Cardiac fibroblast (primary cell): ENCODE measurements around the gene OPRL1.

ENCODE experiments used
- DNase-seq, 2 donors: peaks; one replicate each; pipeline versions ENCODE4 v3.0.0 to v3.0.0-alpha.2; 2010; ENCODE audit warnings: low read depth in 2 of 2
- H3K4me3 ChIP-seq, 2 donors: replicated peaks in 1 of 2; 1 replicate in 1 of 2; 2 replicates in 1 of 2; pipeline ENCODE4 v1.5.1; 2011; ENCODE audit warnings: low read depth in 2 of 2, low read length in 2 of 2, mild to moderate bottlenecking in 2 of 2, moderate library complexity in 1 of 2
- TF ChIP-seq, protein P1 (sequence below): IDR thresholded peaks from one replicate; pipeline ENCODE4 v1.5.1; 2011; ENCODE audit warnings: low read depth, mild to moderate bottlenecking, low read length, inconsistent platforms

Gene OPRL1

DNA sequence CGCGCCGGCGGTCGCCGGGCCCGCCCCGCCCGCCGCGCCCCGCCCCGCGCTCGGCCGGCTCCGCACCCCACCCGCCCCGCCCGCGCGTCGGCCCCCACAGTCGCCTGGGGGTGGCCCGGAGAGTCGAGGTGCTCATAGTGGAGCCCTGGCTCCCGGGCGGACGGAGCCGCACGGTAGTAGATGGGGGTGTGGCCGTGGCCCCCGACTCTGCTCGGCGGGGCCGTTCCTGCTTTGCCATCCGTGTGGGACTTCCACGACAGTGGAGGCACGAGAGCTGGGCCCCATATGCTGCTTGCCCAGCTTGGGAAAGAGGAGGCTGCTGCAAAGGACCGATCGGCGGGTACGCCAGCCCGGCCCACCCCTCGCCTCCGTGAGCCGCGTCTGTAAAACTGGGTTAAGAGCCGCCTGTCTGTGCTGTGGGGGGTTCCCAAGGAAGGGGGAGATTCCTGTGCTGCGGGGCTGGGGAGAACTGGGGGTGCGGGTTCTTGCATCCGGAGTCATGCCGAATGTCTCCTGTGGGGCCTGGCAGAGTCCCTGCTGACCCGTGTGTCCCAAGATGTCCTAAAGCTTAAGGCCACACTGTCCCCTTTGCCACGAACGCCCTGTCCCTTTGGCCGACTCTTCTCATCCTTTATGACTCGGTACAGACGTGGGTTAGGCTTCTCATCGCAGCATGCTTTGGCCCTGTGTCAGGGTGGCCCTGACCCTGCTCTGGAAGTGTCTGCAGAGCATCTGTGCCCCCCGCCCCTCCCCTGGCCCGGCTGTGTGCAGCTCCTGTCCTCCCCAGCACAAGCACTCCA lies at the start of gene OPRL1:
Gene OPRL1, plus strand, starts transcription at position 70 of the 800 bp plus-strand sequence. CDS start 12,639 bp downstream, outside the sequence.
- TF ChIP-seq, protein P1, sequence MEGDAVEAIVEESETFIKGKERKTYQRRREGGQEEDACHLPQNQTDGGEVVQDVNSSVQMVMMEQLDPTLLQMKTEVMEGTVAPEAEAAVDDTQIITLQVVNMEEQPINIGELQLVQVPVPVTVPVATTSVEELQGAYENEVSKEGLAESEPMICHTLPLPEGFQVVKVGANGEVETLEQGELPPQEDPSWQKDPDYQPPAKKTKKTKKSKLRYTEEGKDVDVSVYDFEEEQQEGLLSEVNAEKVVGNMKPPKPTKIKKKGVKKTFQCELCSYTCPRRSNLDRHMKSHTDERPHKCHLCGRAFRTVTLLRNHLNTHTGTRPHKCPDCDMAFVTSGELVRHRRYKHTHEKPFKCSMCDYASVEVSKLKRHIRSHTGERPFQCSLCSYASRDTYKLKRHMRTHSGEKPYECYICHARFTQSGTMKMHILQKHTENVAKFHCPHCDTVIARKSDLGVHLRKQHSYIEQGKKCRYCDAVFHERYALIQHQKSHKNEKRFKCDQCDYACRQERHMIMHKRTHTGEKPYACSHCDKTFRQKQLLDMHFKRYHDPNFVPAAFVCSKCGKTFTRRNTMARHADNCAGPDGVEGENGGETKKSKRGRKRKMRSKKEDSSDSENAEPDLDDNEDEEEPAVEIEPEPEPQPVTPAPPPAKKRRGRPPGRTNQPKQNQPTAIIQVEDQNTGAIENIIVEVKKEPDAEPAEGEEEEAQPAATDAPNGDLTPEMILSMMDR: no peak
- H3K4me3 ChIP-seq: peak within 1 kb of the TSS; percentile 67 to 76
- no peak for DNase-seq

DNA sequence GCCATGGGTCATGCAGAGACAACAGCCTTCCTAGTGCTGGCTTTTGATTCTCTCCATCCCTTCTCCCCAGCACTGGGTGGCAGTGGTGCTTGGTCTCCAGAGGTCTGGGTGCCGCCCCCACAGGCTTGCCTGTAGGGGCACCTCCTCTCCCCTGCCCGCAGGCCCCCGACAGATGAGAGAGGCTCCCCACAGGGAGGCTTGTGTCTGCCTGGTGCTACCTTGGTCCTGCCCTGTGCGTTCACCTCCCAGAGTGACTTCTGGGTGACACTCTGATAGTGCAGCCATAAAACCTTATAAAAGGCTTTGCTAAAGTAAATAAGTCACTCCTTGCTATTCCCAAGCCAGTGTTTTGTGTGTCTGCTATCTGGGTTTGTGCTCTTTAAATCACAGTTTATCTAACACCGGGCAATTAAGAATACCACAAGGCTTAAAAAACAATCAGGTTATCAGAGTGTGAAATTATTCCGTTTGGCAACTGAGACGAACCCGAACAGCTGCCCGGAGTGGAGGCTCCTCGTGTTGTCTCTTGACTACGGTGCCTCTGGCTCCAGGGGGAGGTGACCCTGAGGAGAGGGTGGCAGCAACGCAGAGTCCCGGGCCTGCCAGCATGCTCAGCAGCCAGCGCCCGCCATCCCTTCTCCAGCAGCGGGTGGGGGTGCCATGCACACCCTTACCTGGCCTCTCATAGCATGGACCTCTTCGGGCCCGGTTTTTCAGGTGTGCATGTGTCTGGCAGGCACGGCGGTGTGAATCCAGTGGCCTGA lies 49.3 kb upstream of the OPRL1 start:
- no peak for DNase-seq
- TF ChIP-seq, protein P1: no peak
- H3K4me3 ChIP-seq: no peak overlapping the region

DNA sequence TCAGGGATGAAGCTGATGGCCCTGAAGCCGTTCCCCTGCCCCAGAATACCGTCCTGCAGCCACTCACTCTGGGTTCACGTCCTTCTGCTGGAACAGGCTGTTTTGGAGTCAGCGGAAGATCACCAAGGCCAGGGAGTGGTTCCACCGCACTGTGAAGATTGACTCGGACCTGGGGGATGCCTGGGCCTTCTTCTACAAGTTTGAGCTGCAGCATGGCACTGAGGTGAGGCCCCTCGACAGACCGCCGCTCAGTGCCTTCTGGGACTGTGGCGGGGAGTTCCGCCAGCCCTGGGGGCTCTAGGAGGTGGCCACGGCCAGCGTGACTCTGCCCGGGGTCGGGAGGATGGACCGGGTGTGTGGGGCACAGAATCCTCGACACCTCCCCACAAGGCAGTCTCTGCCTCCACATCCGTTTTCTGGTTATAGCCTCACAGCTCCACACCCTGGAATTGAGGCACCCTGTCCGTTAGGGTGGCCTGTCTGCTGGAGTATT lies 48.0 kb upstream of the OPRL1 start:
- TF ChIP-seq, protein P1: no peak
- H3K4me3 ChIP-seq: no peak overlapping the region
- no peak for DNase-seq

DNA sequence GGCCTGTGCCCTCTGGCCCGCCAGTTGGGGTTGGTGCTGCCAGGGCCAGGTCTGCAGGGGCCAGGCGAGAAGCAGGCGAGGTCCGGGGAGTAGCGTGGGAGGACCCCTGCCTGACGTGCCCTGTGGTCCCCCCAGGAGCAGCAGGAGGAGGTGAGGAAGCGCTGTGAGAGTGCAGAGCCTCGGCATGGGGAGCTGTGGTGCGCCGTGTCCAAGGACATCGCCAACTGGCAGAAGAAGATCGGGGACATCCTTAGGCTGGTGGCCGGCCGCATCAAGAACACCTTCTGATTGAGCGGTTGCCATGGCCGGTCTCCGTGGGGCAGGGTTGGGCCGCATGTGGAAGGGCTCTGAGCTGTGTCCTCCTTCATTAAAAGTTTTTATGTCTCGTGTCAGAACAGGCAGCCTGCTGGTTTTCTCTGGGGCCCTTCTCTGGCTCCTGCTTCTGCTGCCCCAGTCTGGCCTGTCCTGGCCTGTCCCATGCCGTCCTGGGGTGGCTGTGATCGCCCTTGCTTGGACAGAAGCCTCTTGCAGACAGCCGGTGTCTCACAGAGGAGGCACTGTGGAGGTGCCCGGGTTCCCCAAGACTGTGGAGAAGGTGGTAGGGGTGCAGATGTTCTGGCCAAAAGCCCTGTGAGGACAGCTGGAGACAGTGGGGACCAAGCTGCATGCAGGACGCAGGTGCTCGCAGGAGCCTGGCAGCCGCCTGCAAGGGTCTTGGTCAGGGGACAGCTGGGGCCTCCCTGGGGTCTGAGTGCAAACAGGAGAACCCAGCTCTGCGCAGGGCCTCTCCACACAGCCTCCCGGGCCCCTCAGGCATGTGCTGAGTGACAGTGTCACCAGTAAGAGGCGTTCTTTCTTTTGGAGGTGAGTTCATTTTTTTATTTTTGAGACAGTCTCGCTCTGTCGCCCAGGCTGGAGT lies 46.9 kb upstream of the OPRL1 start:
- no peak for DNase-seq
- TF ChIP-seq, protein P1: no peak
- no peak overlapping the region for H3K4me3 ChIP-seq

DNA sequence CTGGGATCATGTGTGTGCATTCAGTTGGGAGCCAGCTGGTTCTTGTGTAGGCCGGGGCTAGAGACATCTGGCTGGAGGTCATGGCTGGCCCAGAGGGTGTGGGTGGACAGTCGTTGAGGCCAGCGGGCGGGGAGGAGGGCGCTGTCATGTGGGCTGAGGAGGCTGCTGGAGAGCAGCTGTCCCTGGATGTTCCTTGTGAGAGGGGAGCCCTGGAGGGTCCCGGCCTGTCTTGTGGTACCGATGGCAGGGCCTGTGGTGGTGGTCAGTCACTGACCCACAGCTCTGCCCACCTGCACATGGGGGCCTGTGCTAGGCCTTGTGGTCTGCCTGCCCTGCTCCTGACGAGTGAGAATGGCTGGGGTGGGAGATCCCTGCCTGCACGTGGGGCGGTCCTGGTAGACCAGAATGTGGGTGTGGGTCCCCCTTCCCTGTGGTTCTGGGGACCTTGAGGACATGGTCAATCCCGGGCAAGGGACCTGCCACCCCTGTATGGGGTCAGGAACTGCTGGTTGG lies 45.8 kb upstream of the OPRL1 start:
- H3K4me3 ChIP-seq: no peak overlapping the region
- TF ChIP-seq, protein P1: no peak
- DNase-seq: no peak
